ENCODE measurements around the gene CTTN.
A peak's percentile ranks its signal among the peaks of the same experiment; 100 is the strongest.

Gene CTTN

GRCh38 chr11:70460111-70460510 is 61.8 kb downstream of the CTTN start:
- TF ChIP-seq, protein P1, sequence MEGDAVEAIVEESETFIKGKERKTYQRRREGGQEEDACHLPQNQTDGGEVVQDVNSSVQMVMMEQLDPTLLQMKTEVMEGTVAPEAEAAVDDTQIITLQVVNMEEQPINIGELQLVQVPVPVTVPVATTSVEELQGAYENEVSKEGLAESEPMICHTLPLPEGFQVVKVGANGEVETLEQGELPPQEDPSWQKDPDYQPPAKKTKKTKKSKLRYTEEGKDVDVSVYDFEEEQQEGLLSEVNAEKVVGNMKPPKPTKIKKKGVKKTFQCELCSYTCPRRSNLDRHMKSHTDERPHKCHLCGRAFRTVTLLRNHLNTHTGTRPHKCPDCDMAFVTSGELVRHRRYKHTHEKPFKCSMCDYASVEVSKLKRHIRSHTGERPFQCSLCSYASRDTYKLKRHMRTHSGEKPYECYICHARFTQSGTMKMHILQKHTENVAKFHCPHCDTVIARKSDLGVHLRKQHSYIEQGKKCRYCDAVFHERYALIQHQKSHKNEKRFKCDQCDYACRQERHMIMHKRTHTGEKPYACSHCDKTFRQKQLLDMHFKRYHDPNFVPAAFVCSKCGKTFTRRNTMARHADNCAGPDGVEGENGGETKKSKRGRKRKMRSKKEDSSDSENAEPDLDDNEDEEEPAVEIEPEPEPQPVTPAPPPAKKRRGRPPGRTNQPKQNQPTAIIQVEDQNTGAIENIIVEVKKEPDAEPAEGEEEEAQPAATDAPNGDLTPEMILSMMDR (IDR thresholded peaks at IDR 0.05; ENCODE audit: insufficient read depth, low read depth, low read length, missing control alignments), result no peak
- DNase-seq (ENCODE audit: low read depth), result no peak
- no peak overlapping the region for H3K4me3 ChIP-seq (ENCODE audit: low read depth, low read length)

- no peak for DNase-seq (ENCODE audit: low read depth)
- TF ChIP-seq, protein P1 (IDR thresholded peaks at IDR 0.05; ENCODE audit: insufficient read depth, low read depth, low read length, missing control alignments), result no peak
- no peak overlapping the region for H3K4me3 ChIP-seq (ENCODE audit: low read depth, low read length)
Measured at GRCh38 chr11:70460964-70461363, 62.6 kb downstream of the CTTN start.

DNA sequence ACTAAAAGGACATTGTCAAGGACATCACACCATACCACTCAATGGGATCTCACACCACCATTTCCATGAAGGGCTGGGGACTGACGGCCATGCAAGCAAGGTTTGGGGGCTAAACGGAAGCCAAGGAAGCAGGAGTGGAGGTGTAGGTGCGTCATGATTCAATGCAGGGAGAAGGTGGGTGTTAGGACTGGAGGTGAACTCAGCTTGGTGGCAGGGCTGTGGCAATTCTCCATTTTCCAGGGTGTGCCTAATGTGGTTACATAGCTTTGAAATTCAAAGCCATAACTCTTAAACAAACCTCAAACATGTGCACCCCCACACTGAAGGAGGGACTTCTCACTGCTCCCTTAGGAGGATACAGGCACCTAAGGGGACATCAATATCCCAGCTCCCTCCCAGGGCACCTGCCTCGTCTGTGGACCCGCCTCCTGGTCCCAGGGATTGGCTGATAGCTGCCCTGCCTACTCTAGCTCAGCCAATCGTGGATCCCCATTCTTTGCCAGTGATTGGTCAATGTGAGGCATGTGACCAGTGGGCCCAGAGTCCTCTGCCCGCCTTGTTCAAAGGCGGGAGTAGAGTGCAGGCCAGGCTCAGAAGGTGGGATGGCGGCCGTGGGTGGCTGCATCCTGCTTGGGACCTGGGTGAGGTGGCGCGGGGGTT is 64.6 kb downstream of the CTTN start:
- no peak for DNase-seq (ENCODE audit: low read depth)
- H3K4me3 ChIP-seq (ENCODE audit: low read depth, low read length), result no peak overlapping the region
- TF ChIP-seq, protein P1 (IDR thresholded peaks at IDR 0.05; ENCODE audit: insufficient read depth, low read depth, low read length, missing control alignments), result no peak

DNA sequence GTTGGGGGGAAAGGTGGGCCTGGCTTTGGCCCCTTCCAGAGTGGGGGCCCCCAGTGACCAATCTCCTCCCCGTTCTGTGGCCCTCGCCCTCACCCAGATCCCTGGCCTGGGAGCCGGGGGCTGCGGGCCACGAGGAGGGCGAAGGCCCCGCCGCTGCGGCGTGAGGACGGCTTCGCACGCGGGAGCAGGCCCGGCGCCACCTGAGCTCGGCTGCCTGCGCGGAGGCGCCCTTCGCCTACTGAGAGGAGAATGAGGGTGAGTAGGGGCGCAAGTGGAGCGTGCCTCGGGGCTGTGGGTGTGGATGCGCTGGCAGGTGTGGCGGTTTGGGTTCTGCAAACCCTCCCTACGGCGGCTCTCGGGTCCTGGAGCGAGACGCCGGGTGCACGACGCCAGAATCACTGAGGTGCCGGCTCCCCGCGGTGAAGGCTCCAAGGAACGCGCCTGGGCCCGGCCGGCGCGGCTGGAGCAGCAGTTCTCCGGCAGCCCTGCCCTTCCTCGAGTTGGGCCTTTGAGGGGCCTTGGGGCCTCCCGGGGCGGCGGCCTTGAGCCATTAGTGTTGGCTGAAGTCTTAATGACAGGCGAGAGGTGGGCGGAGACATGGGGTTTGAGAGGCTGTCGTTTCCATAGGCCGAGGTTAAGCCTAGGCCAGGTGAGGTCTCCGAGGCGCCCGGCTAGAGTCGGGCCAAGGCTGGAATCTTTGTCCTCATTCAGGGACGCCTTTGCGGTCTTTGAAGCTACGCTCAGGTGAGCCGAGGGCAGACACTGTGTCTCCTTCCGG is 65.3 kb downstream of the CTTN start:
- no peak for DNase-seq (ENCODE audit: low read depth)
- TF ChIP-seq, protein P1 (IDR thresholded peaks at IDR 0.05; ENCODE audit: insufficient read depth, low read depth, low read length, missing control alignments), result no peak
- no peak overlapping the region for H3K4me3 ChIP-seq (ENCODE audit: low read depth, low read length)

- H3K4me3 ChIP-seq (ENCODE audit: low read depth, low read length), result no peak overlapping the region
- TF ChIP-seq, protein P1 (IDR thresholded peaks at IDR 0.05; ENCODE audit: insufficient read depth, low read depth, low read length, missing control alignments), result no peak
- peak; percentile 68 for DNase-seq (ENCODE audit: low read depth)
Measured at GRCh38 chr11:70464509-70465361, 66.4 kb downstream of the CTTN start.

DNA sequence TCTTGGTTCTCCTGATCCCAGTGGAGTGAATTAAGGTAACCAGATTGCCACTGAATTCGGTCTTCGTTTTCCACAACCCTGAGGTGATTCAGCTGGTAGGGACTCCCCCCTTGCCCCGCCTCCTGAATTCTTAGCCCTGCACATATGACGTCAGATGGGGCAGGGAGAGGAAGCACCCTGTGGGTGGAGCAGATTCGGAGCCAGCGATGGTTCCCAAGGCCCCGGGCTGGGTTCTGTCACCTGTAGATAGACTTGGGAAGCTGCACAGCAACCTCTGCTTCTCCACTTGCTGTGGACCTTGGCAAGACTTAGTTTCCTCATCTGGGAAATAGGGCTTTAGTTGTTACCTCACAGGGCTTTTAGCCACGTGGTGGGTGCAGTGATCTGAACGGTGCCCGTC is 67.8 kb downstream of the CTTN start:
- no peak overlapping the region for H3K4me3 ChIP-seq (ENCODE audit: low read depth, low read length)
- TF ChIP-seq, protein P1 (IDR thresholded peaks at IDR 0.05; ENCODE audit: insufficient read depth, low read depth, low read length, missing control alignments), result no peak
- DNase-seq (ENCODE audit: low read depth), result peak; percentile 61

All from GM12865 (cell line).